RCC 7860 (cell line): ENCODE results near the gene XKR8.
"Not testable (repeated sequence)": the region's sequence is repeated elsewhere in the genome, so short reads cannot be mapped to it uniquely, and the experiment has no call there.

Source experiments
- DNase-seq: peaks from one replicate; pipeline ENCODE4 v3.0.0-alpha.2; 2015; ENCODE audit warnings: low spot score
- FAIRE-seq: peaks from 2 replicates; lab custom pipeline; 2012; peaks lifted over from hg19 to GRCh38; lab: Jason Lieb, UNC

XKR8 gene

GRCh38 chr1:27980216-27980845, 20.6 kb downstream of the XKR8 start:
- DNase-seq (no peak), FAIRE-seq (no peak)

GRCh38 chr1:27981145-27981544, 21.4 kb downstream of the XKR8 start:
- no peak for FAIRE-seq
- DNase-seq, result no peak

GRCh38 chr1:27990920-27991537, 31.3 kb downstream of the XKR8 start:
- FAIRE-seq, result no peak

GRCh38 chr1:27992276-27992675, 32.5 kb downstream of the XKR8 start:
- DNase-seq (no peak), FAIRE-seq (no peak)

More at GRCh38 chr1:27990920-27991537, 31.3 kb downstream of the XKR8 start:
- DNase-seq, result no peak

GRCh38 chr1:27993241-27993640, 33.5 kb downstream of the XKR8 start:
- DNase-seq (no peak), FAIRE-seq (no peak)

- FAIRE-seq (no peak), DNase-seq (no peak)
Measured at GRCh38 chr1:27994060-27994459, 34.3 kb downstream of the XKR8 start.

GRCh38 chr1:27994526-27994925, 34.8 kb downstream of the XKR8 start:
- not testable (repeated sequence) for FAIRE-seq, DNase-seq

GRCh38 chr1:27999055-27999454, 39.3 kb downstream of the XKR8 start:
- DNase-seq (no peak), FAIRE-seq (no peak)

GRCh38 chr1:28002600-28002999, 42.8 kb downstream of the XKR8 start:
- DNase-seq (no peak), FAIRE-seq (no peak)

GRCh38 chr1:28003117-28003516, 43.3 kb downstream of the XKR8 start:
- not testable (repeated sequence) for DNase-seq, FAIRE-seq

GRCh38 chr1:28010969-28011368, 51.2 kb downstream of the XKR8 start:
- FAIRE-seq, result no peak

More at GRCh38 chr1:28010969-28011368, 51.2 kb downstream of the XKR8 start:
- DNase-seq, result no peak
